Calu3 (cell line): ENCODE measurements around the gene C2orf76. TPM values are rescaled to one million over a fixed set of nuclear protein-coding genes. Genes with fewer than 3 reads are reported as not detected.

Source experiments
- BruUV-seq: library from RNA; stranded (reverse); fragments of 400-500 nt; replicated peaks from 2 replicates; lab custom pipeline; 2021; lab: Mats Ljungman, UMichigan
- CTCF ChIA-PET: fragments of 300-600 bp; sonication (Branson Sonifier 250); formaldehyde crosslinking; loops from one replicate; lab custom pipeline; 2022; ENCODE audit warnings: antibody characterized with exemption; lab: Charles Lee
- DNase-seq: peaks from one replicate; pipeline ENCODE4 v3.0.0; 2022
- H3K27ac Mint-ChIP-seq: one replicate; pipeline ENCODE4 v1.8.0; 2022; ENCODE audit warnings: mixed read lengths; ENCODE audit not compliant: unreplicated experiment
- H3K27me3 Mint-ChIP-seq: one replicate; pipeline ENCODE4 v1.8.0; 2022; ENCODE audit warnings: mixed read lengths; ENCODE audit not compliant: unreplicated experiment
- H3K36me3 Mint-ChIP-seq: one replicate; pipeline ENCODE4 v1.8.0; 2022; ENCODE audit warnings: mild to moderate bottlenecking, moderate library complexity, mixed read lengths; ENCODE audit not compliant: insufficient read depth, unreplicated experiment
- H3K4me1 Mint-ChIP-seq: one replicate; pipeline ENCODE4 v1.8.0; 2022; ENCODE audit warnings: mild to moderate bottlenecking, low read depth, mixed read lengths; ENCODE audit not compliant: unreplicated experiment
- H3K4me3 Mint-ChIP-seq: one replicate; pipeline ENCODE4 v1.8.0; 2022; ENCODE audit warnings: mild to moderate bottlenecking, low read depth, moderate library complexity, mixed read lengths; ENCODE audit not compliant: unreplicated experiment
- H3K9me3 Mint-ChIP-seq: one replicate; pipeline ENCODE4 v1.8.0; 2022; ENCODE audit warnings: low read depth, mixed read lengths; ENCODE audit not compliant: unreplicated experiment
- CTCF ChIP-seq: fragments of 200-600 bp; IDR thresholded peaks from one replicate; pipeline ENCODE4 v1.8.0; 2022; ENCODE audit warnings: antibody characterized with exemption; ENCODE audit not compliant: unreplicated experiment
- intact Hi-C: fragments of 100-400 bp; cut with micrococcal nuclease; formaldehyde crosslinking; loops from one replicate; pipeline ENCODE4 v1.10.0; 2022; ENCODE audit not compliant: unreplicated experiment
- total RNA-seq: library from RNA; stranded (reverse); gene quantifications from 2 replicates; pipeline ENCODE4 v1.2.3, GENCODE V29; 2022

C2orf76 gene
- total RNA-seq, 1 experiment from 2014 or later, result 7.1 TPM

- intact Hi-C loops, result loop anchor here (2.0 to 5.0 kb wide), 2 partner anchors 279 to 411 kb away; no protein-coding TSS in a partner anchor
- CTCF ChIA-PET, result interaction anchor here (1.9 kb wide), 1 partner anchor 410 kb away, joined by 8 read pairs; no protein-coding TSS in a partner anchor
- no peaks in the 10 kb centered on the region for H3K9me3 Mint-ChIP-seq
- TF ChIP-seq CTCF, result no peak
- DNase-seq, result no peak
- no peaks in the 10 kb centered on the region for H3K36me3 Mint-ChIP-seq
- H3K4me3 Mint-ChIP-seq, result no peak overlapping the region
- H3K27me3 Mint-ChIP-seq, result no peaks in the 10 kb centered on the region
- BruUV-seq, result no TSS peak
- H3K27ac Mint-ChIP-seq, result no peak overlapping the region
- H3K4me1 Mint-ChIP-seq, result no peaks in the 10 kb centered on the region
These were observed 75.0 kb downstream of the C2orf76 start for GRCh38 chr2:119291588-119292167.

- no TSS peak for BruUV-seq
- Mint-ChIP-seq H3K27me3 (no peaks in the 10 kb centered on the region), H3K9me3 (no peaks in the 10 kb centered on the region), H3K36me3 (no peaks in the 10 kb centered on the region), H3K4me1 (no peaks in the 10 kb centered on the region), H3K4me3 (no peak overlapping the region), H3K27ac (no peak overlapping the region)
- intact Hi-C loops, result loop anchor here (1.0 to 5.0 kb wide), 3 partner anchors 263 to 410 kb away; no protein-coding TSS in a partner anchor
- peak; percentile 64 for TF ChIP-seq CTCF
- CTCF ChIA-PET, result interaction anchor here (1.9 kb wide), 1 partner anchor 409 kb away, joined by 8 read pairs; no protein-coding TSS in a partner anchor
- peak; percentile 80 for DNase-seq
These were observed 75.6 kb downstream of the C2orf76 start for GRCh38 chr2:119290859-119291587.

GRCh38 chr2:119289642-119290041 is 77.0 kb downstream of the C2orf76 start:
- no peak for TF ChIP-seq CTCF
- Mint-ChIP-seq H3K4me3 (no peak overlapping the region), H3K4me1 (peaks cover under 1% of the 10 kb centered on the region), H3K9me3 (no peaks in the 10 kb centered on the region), H3K27me3 (no peaks in the 10 kb centered on the region), H3K36me3 (no peaks in the 10 kb centered on the region), H3K27ac (no peak overlapping the region)
- no TSS peak for BruUV-seq
- intact Hi-C loops, result loop anchor here (1.0 to 5.0 kb wide), 3 partner anchors 261 to 409 kb away; no protein-coding TSS in a partner anchor
- CTCF ChIA-PET, result no interaction called here
- no peak for DNase-seq

- H3K4me3 Mint-ChIP-seq, result no peak overlapping the region
- no TSS peak for BruUV-seq
- no peaks in the 10 kb centered on the region for H3K36me3 Mint-ChIP-seq
- peaks cover 6% of the 10 kb centered on the region for H3K4me1 Mint-ChIP-seq
- H3K9me3 Mint-ChIP-seq, result no peaks in the 10 kb centered on the region
- CTCF ChIA-PET, result no interaction called here
- no peak for DNase-seq
- no peak overlapping the region for H3K27ac Mint-ChIP-seq
- TF ChIP-seq CTCF, result no peak
- no peaks in the 10 kb centered on the region for H3K27me3 Mint-ChIP-seq
- intact Hi-C loops, result no loop called here
These were observed 77.5 kb downstream of the C2orf76 start for GRCh38 chr2:119289093-119289492.
